GM21825 (cell line): ENCODE data around the gene COG6.

ENCODE experiments used
- ATAC-seq: cut with Tn5 transposase; IDR thresholded peaks from one replicate; pipeline ENCODE4 v1.9.1; 2021; ENCODE audit warnings: mild to moderate bottlenecking, moderate library complexity; ENCODE audit not compliant: unreplicated experiment

COG6 gene

GRCh38 chr13:39655569-39656324, at the start of gene COG6:
COG6 (plus strand) TSS chr13:39655662; CDS start chr13:39655727, 65 bp downstream.
- peak; percentile 95 for ATAC-seq

GRCh38 chr13:39605677-39606320, 49.7 kb upstream of the COG6 start:
- no peak for ATAC-seq

DNA sequence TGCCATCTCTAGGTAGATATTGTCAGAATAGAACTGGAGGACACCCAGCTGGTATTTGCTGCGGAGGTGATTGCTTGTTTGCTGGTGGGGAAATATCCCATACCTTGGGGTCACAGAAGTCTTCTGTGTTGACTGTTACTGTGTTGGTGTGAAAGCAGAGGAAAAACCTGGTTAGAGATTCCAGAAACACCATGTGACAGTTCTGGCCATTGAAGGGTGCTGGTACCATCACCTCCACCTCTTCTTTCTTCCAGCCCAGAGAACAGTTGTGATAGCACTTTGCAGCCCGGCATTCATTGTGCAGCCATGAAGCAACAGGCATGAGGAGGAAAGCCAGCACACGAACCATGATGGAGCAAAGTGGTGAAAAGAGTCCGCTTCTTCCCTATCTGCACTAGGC, 47.6 kb upstream of the COG6 start:
- no peak for ATAC-seq

DNA sequence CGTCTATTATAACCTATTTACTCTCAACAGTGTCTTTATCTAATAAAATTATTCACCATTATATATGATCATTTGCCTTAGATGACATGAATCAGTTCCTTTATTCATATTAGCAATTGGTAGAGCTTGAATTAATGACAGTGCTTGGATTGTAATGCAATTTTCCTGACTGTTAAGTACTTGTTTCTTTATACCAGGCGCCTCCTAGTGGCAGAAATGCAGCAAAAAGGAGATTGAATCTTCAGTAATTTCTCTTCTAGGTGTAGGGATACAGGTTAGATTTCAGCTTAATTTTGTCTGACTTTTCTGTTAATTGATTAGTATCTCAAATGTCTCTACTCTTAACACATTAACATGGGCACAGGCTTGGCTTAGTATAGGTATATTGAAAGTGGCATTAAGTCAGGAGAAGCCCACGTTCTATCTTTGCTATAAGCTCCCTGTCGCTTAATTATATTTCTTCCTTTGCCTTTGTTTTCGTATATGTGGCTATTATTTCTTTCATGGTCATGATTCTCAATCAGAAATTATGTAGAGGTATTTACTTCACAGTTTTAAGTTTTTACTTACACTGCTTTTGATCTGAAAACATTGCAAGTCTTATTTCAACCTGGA, 43.3 kb upstream of the COG6 start:
- no peak for ATAC-seq

GRCh38 chr13:39616087-39616694, 39.3 kb upstream of the COG6 start:
- ATAC-seq, result no peak

- no peak for ATAC-seq
These were observed 36.9 kb upstream of the COG6 start for GRCh38 chr13:39618561-39618960.

DNA sequence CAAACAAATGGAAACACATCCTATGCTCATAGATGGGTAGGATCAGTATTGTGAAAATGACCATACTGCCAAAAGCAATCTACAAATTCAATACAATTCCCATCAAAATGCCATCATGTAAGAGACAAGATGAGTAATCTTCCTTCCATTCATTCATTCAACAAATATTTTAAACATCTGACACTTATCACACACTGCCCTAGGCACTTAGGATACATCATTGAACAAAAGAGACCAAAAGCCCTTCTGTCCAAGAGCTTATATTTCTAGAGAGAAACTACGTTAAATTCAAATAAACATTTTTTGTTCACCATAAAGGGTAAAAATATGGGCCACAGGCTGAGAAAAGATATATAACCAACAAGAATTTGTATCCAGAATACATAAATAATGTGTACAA, 32.0 kb upstream of the COG6 start:
- ATAC-seq, result no peak

- ATAC-seq, result no peak
These were observed 24.2 kb upstream of the COG6 start for GRCh38 chr13:39631307-39631706.

DNA sequence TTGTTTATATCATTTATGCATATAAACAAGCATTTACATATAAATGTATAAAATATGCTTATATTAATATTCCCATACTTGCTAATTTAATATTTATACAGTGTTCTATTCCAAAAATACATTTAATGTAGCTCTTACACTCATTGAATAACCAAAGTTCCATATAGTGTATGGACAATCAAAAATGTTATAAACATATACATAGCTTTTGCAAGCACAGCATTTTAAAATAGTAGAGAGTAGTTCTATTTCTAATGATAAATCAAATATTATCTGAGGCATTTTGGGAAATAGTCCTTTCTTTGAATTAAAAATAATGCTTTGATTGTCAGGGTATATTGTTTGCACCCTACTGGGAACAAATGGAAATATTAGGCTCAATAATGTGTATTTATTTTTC, 22.5 kb upstream of the COG6 start:
- ATAC-seq, result no peak

DNA sequence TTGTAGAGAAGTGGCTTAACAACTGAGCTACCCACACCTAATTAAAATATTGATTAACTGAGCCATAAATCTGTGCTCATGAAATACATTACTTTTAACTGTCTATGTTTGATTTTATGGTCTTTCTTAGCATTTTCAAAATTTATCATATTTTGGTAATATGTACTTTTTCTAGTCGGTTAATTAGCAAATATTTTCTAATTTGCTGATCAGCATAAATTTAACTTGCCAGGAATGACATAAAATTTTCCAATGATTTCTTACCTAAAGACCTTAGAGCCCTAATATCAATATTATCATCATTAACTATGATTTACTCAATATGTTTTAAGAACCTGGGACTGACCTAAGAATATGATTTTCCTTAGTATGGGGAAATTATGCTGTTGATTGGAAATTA, 19.9 kb upstream of the COG6 start:
- no peak for ATAC-seq

DNA sequence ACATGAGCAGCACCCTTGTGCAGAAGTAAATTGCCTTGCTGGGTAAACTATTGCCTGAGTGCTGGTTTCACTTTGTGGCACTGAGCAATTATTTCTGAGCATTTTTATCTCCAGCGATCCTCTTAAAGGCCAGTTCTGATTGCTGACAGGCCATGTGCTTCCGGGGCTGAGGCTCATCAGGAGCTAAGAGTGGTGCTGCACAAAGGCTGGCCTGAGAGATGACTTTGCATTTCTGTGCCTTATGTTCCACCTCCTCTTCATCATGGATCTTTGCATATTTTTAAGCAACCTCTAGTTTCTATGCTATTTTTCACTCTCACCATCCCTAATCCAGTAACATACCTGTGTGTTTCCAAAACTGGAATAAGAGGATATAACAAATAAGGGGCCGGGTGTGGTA, 17.6 kb upstream of the COG6 start:
- no peak for ATAC-seq

GRCh38 chr13:39641645-39642044, 13.8 kb upstream of the COG6 start:
- no peak for ATAC-seq

GRCh38 chr13:39646122-39646521, 9.3 kb upstream of the COG6 start:
- no peak for ATAC-seq

- ATAC-seq, result peak; percentile 13
These were observed 357 bp upstream of the COG6 start for GRCh38 chr13:39655041-39655568.

GRCh38 chr13:39656325-39656677, 839 bp downstream of the COG6 start:
- ATAC-seq, result peak; percentile 8

DNA sequence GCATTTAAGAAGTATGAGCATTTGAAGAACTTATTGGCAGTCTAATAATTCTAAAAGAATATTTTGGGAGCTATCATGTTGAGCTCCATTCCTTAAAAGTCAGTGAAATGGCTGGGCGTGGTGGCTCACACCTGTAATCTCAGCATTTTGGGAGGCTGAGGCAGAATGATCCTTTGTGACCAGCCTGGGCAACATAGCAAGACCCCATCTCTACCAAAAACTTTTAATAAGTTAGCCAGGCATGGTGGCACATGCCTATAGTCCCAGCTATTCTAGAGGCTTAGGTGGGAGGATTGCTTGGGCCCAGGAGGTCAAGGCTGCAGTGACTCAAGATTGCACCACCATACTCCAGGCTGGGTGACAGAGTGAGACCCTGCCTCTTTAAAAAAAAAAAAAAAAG, 8.0 kb downstream of the COG6 start:
- ATAC-seq, result no peak

GRCh38 chr13:39663958-39664357, 8.5 kb downstream of the COG6 start:
- no peak for ATAC-seq

DNA sequence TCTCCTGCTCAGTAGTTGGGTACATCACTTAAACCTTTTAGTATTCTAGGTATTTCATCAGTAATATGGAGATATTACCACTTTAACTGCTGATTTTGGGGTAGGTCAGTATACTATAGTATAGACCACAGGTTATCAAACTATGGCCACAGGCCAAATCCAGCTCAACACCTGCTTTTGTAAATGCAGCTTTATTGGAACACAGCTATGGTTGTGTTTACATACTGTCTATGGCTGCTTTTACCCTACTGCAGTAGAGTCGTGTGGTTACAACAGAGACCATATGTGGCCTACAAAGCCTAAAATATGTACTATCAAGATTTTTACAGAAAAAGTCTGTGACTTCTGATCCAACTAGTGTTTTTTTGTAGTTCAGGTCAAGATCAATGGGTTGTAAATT, 10.3 kb downstream of the COG6 start:
- ATAC-seq, result no peak

DNA sequence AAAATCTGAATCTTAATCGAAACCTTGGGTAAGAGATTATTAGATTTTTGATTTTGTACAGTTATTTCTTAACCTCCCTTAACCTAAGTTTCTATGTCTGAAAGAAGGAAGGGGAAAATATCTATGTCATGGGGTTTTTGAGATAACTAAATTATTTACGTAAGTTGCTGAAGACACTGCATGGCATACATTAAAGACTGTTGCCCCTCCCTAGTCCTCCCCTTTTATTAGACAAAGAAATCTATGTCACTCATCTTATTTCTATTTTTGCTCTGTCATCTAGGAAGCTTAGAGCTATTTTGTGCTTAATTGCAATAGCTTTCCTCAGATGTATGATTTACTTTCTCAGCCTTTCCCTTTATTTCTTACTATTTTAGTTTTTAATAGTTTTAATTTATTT, 15.0 kb downstream of the COG6 start:
- no peak for ATAC-seq

- ATAC-seq, result no peak
These were observed 17.1 kb downstream of the COG6 start for GRCh38 chr13:39672378-39673132.

- no peak for ATAC-seq
These were observed 20.4 kb downstream of the COG6 start for GRCh38 chr13:39675904-39676303.
